IPS-18c (cell line): Measurements from ENCODE around the gene SSBP4.
A peak's percentile ranks its signal among the peaks of the same experiment; 100 is the strongest.
"Not testable (repeated sequence)": the region's sequence is repeated elsewhere in the genome, so short reads cannot be mapped to it uniquely, and the experiment has no call there.

ENCODE experiments used
- H3K4me3 ChIP-seq: 2 replicates; pipeline ENCODE4 v1.7.0; 2013; ENCODE audit warnings: low read depth, mild to moderate bottlenecking, low read length, moderate library complexity; ENCODE audit not compliant: insufficient read depth
- H3K9me3 ChIP-seq: one replicate; pipeline ENCODE4 v1.6.1; 2013; ENCODE audit warnings: mild to moderate bottlenecking, low read length, moderate library complexity; ENCODE audit not compliant: control insufficient read depth, insufficient read depth

The SSBP4 gene

GRCh38 chr19:18419195-18419698 lies at the start of gene SSBP4:
TSS of gene SSBP4 (plus strand) at chr19:18419398. CDS start at chr19:18419649, 251 bp downstream.
- no peaks in the 10 kb centered on the region for H3K9me3 ChIP-seq
- H3K4me3 ChIP-seq: peak within 1 kb of the TSS; percentile 56

GRCh38 chr19:18373407-18373891 lies 45.7 kb upstream of the SSBP4 start:
- H3K9me3 ChIP-seq: no peaks in the 10 kb centered on the region
- no peak overlapping the region for H3K4me3 ChIP-seq

GRCh38 chr19:18373892-18374629 lies 45.1 kb upstream of the SSBP4 start:
- Histone ChIP-seq H3K4me3 (no peak overlapping the region), H3K9me3 (no peaks in the 10 kb centered on the region)

- Histone ChIP-seq H3K4me3 (no peak overlapping the region), H3K9me3 (no peaks in the 10 kb centered on the region)
These were observed 42.2 kb upstream of the SSBP4 start for GRCh38 chr19:18377026-18377425.

- no peak overlapping the region for H3K4me3 ChIP-seq
- H3K9me3 ChIP-seq: no peaks in the 10 kb centered on the region
These were observed 39.1 kb upstream of the SSBP4 start for GRCh38 chr19:18379803-18380747.

GRCh38 chr19:18380843-18381242 lies 38.4 kb upstream of the SSBP4 start:
- H3K9me3 ChIP-seq: no peaks in the 10 kb centered on the region
- no peak overlapping the region for H3K4me3 ChIP-seq

- not testable (repeated sequence) for H3K9me3 ChIP-seq, H3K4me3 ChIP-seq
These were observed 35.6 kb upstream of the SSBP4 start for GRCh38 chr19:18383622-18384021.

- Histone ChIP-seq H3K9me3 (no peaks in the 10 kb centered on the region), H3K4me3 (no peak overlapping the region)
These were observed 34.4 kb upstream of the SSBP4 start for GRCh38 chr19:18384775-18385174.

GRCh38 chr19:18385359-18385674 lies 33.9 kb upstream of the SSBP4 start:
- H3K4me3 ChIP-seq: no peak overlapping the region
- H3K9me3 ChIP-seq: no peaks in the 10 kb centered on the region

- no peaks in the 10 kb centered on the region for H3K9me3 ChIP-seq
- peak within 1 kb of the TSS; percentile 34; the same call in 1 of the 2 replicates for H3K4me3 ChIP-seq
These were observed 33.3 kb upstream of the SSBP4 start, which contains the start of gene GDF15 for GRCh38 chr19:18385675-18386542. TSS of gene GDF15 (plus strand) at chr19:18386158. CDS start at chr19:18386190, 32 bp downstream.

- Histone ChIP-seq H3K4me3 (peak overlapping the region; percentile 34; the same call in 1 of the 2 replicates), H3K9me3 (no peaks in the 10 kb centered on the region)
These were observed 32.5 kb upstream of the SSBP4 start for GRCh38 chr19:18386543-18387271.

- Histone ChIP-seq H3K9me3 (no peaks in the 10 kb centered on the region), H3K4me3 (peak overlapping the region; percentile 25; the same call in 1 of the 2 replicates)
These were observed 30.9 kb upstream of the SSBP4 start for GRCh38 chr19:18388100-18388959.

- H3K4me3 ChIP-seq: peak overlapping the region; percentile 25; the same call in 1 of the 2 replicates
- no peaks in the 10 kb centered on the region for H3K9me3 ChIP-seq
These were observed 30.1 kb upstream of the SSBP4 start for GRCh38 chr19:18388960-18389725.

GRCh38 chr19:18389726-18390064 lies 29.5 kb upstream of the SSBP4 start:
- no peak overlapping the region for H3K4me3 ChIP-seq
- H3K9me3 ChIP-seq: no peaks in the 10 kb centered on the region
